Keratinocyte (primary cell): Measurements from ENCODE around the gene CRTC1. TPM values are rescaled to one million over a fixed set of nuclear protein-coding genes. Genes with fewer than 3 reads are reported as not detected.

Experiments used
- DNase-seq: peaks from one replicate; pipeline ENCODE4 v3.0.0-alpha.2; 2011; ENCODE audit warnings: low read depth, missing footprints, low spot score
- FAIRE-seq: peaks from 2 replicates; lab custom pipeline; 2011; peaks lifted over from hg19 to GRCh38; lab: Jason Lieb, UNC
- H2AFZ ChIP-seq: 2 replicates; pipeline ENCODE4 v1.6.0; 2012; ENCODE audit warnings: low read length, control low read depth, inconsistent platforms; ENCODE audit not compliant: control insufficient read depth
- H3K27ac ChIP-seq: 2 replicates; pipeline ENCODE4 v1.5.1; 2011; ENCODE audit warnings: low read length; ENCODE audit not compliant: control insufficient read depth, insufficient read depth
- H3K27me3 ChIP-seq: 3 replicates; pipeline ENCODE4 v1.6.0; 2011; ENCODE audit warnings: low read length; ENCODE audit not compliant: control insufficient read depth, insufficient read depth; ENCODE audit errors: extremely low read depth
- H3K36me3 ChIP-seq, 2 experiments: 2 replicates in 1 of 2; 3 replicates in 1 of 2; pipeline ENCODE4 v1.5.1; 2011; ENCODE audit warnings: low read length in 2 of 2, mild to moderate bottlenecking in 1 of 2; ENCODE audit not compliant: control insufficient read depth in 2 of 2, insufficient read depth in 2 of 2; ENCODE audit errors: extremely low read depth in 1 of 2
- H3K4me1 ChIP-seq: 3 replicates; pipeline ENCODE4 v1.5.1; 2011; ENCODE audit warnings: low read length; ENCODE audit not compliant: control insufficient read depth, insufficient read depth; ENCODE audit errors: extremely low read depth
- H3K4me2 ChIP-seq: 3 replicates; pipeline ENCODE4 v1.6.0; 2011; ENCODE audit warnings: low read depth, low read length; ENCODE audit not compliant: control insufficient read depth, insufficient read depth; ENCODE audit errors: extremely low read depth
- H3K4me3 ChIP-seq, 3 experiments: fragments of 200-600 bp in 1 of 3; sonication (generic) in 1 of 3; 2 replicates in 2 of 3; 3 replicates in 1 of 3; pipeline ENCODE4 v1.5.1; 2011 to 2016; ENCODE audit warnings: low read length in 3 of 3, mild to moderate bottlenecking in 3 of 3, control low read depth in 2 of 3, inconsistent platforms in 1 of 3, low read depth in 1 of 3, mixed read lengths in 1 of 3, mixed run types in 1 of 3, moderate library complexity in 1 of 3; ENCODE audit not compliant: control insufficient read depth in 2 of 3, insufficient read depth in 2 of 3; ENCODE audit errors: extremely low read depth in 1 of 3
- H3K79me2 ChIP-seq: 2 replicates; pipeline ENCODE4 v1.6.0; 2012; ENCODE audit warnings: low read length; ENCODE audit not compliant: control insufficient read depth, insufficient read depth
- H3K9ac ChIP-seq: 3 replicates; pipeline ENCODE4 v1.6.0; 2011; ENCODE audit warnings: low read length; ENCODE audit not compliant: control insufficient read depth, insufficient read depth; ENCODE audit errors: extremely low read depth
- H3K9me1 ChIP-seq: 3 replicates; pipeline ENCODE4 v1.6.0; 2011; ENCODE audit warnings: low read length; ENCODE audit not compliant: control insufficient read depth, insufficient read depth; ENCODE audit errors: extremely low read depth
- H3K9me3 ChIP-seq: 2 replicates; pipeline ENCODE4 v1.5.1; 2012; ENCODE audit warnings: low read depth, low read length; ENCODE audit not compliant: control insufficient read depth
- H4K20me1 ChIP-seq: 3 replicates; pipeline ENCODE4 v1.6.0; 2011; ENCODE audit warnings: low read length; ENCODE audit not compliant: control insufficient read depth, insufficient read depth; ENCODE audit errors: extremely low read depth
- CTCF ChIP-seq, 3 experiments: IDR thresholded peaks in 1 of 3; conservative IDR thresholded peaks in 1 of 3; optimal IDR thresholded peaks in 1 of 3; 2 replicates in 2 of 3; 3 replicates in 1 of 3; pipeline versions ENCODE3 to v1.5.1; 2011; ENCODE audit warnings: low read length in 3 of 3, mild to moderate bottlenecking in 3 of 3, moderate library complexity in 2 of 3, control low read depth in 1 of 3, inconsistent platforms in 1 of 3; ENCODE audit not compliant: insufficient read depth in 2 of 3; ENCODE audit errors: extremely low read depth in 1 of 3
- EZH2 ChIP-seq: IDR thresholded peaks from one replicate; pipeline ENCODE4 v1.6.1; 2012; ENCODE audit warnings: inconsistent platforms, mild to moderate bottlenecking, low read length, moderate library complexity
- dilution Hi-C: fragments of 300-500 bp; cut with MboI; formaldehyde crosslinking; loops from one replicate; pipeline ENCODE4 v1.7.0; 2020; ENCODE audit warnings: low sequenced_read_pairs; ENCODE audit not compliant: extremely low pct_ligation_motif_present
- polyA plus RNA-seq, 5 experiments: library from polyadenylated mRNA; depleted of rRNA in 3 of 5; stranded (reverse) in 3 of 5; stranded (forward) in 1 of 5; unstranded in 1 of 5; fragments of >200 nt; gene quantifications; 1 replicate in 1 of 5; 2 replicates in 3 of 5; 3 replicates in 1 of 5; pipeline versions ENCODE4 v1.2.1 to v1.2.3, GENCODE V29; 2011 to 2012; ENCODE audit warnings: missing spikeins in 2 of 5, low read depth in 1 of 5, low replicate concordance in 1 of 5

The CRTC1 gene
- polyA plus RNA-seq, 1 donor (not counting 4 experiments of a cell fraction or from before 2014, with no cell fraction given), result 0.54 TPM

- dilution Hi-C loops, result no loop called here
- no peak for FAIRE-seq
Observed at GRCh38 chr19:18745931-18746330, 62.5 kb downstream of the CRTC1 start.

GRCh38 chr19:18746401-18747325 is 63.2 kb downstream of the CRTC1 start:
- dilution Hi-C loops, result no loop called here
- Histone ChIP-seq H3K27me3 (no peaks in the 10 kb centered on the region), H3K79me2 (no peaks in the 10 kb centered on the region), H3K9me1 (no peaks in the 10 kb centered on the region), H3K36me3 (no peaks in the 10 kb centered on the region), H2AFZ (no peak overlapping the region), H3K4me3 (no peak overlapping the region), H3K4me1 (peaks cover 3% of the 10 kb centered on the region), H3K9me3 (no peaks in the 10 kb centered on the region), H3K9ac (no peak overlapping the region), H4K20me1 (no peaks in the 10 kb centered on the region), H3K27ac (no peak overlapping the region), H3K4me2 (no peak overlapping the region)
- DNase-seq (no peak), FAIRE-seq (no peak)
- TF ChIP-seq CTCF (optimal IDR thresholded peaks at IDR 0.05 in 1 of 3, IDR thresholded peaks at IDR 0.05 in 1 of 3, conservative IDR thresholded peaks at IDR 0.05 in 1 of 3; ENCODE audit: extremely low read depth in 1 of 3, insufficient read depth in 2 of 3, low read length in 3 of 3) (no peak), EZH2 (no peak)

More at GRCh38 chr19:18745931-18746330, 62.5 kb downstream of the CRTC1 start:
- no peak overlapping the region for H3K27ac ChIP-seq
- H3K9me3 ChIP-seq, result no peaks in the 10 kb centered on the region
- H3K4me1 ChIP-seq, result peaks cover 3% of the 10 kb centered on the region
- DNase-seq, result no peak
- H3K27me3 ChIP-seq, result no peaks in the 10 kb centered on the region
- TF ChIP-seq EZH2 (no peak), CTCF (optimal IDR thresholded peaks at IDR 0.05 in 1 of 3, IDR thresholded peaks at IDR 0.05 in 1 of 3, conservative IDR thresholded peaks at IDR 0.05 in 1 of 3; ENCODE audit: extremely low read depth in 1 of 3, insufficient read depth in 2 of 3, low read length in 3 of 3) (no peak)
- H3K4me2 ChIP-seq, result no peak overlapping the region
- H3K4me3 ChIP-seq, result no peak overlapping the region
- no peak overlapping the region for H3K9ac ChIP-seq
- H3K9me1 ChIP-seq, result no peaks in the 10 kb centered on the region
- no peaks in the 10 kb centered on the region for H3K79me2 ChIP-seq
- no peak overlapping the region for H2AFZ ChIP-seq
- no peaks in the 10 kb centered on the region for H4K20me1 ChIP-seq
- H3K36me3 ChIP-seq, result no peaks in the 10 kb centered on the region
